ENCODE data around the gene NOL8.

NOL8 gene

GRCh38 chr9:92298036-92298435 is 27.1 kb downstream of the NOL8 start:
- Histone ChIP-seq H3K4me3 (ENCODE audit: low read length) (no peak overlapping the region), H3K27me3 (ENCODE audit: insufficient read depth, low read length) (no peaks in the 10 kb centered on the region), H3K4me1 (ENCODE audit: insufficient read depth, low read length) (peaks cover 13% of the 10 kb centered on the region), H2AFZ (ENCODE audit: low read depth, low read length) (no peak overlapping the region), H3K36me3 (ENCODE audit: insufficient read depth, low read length) (peaks cover 56% of the 10 kb centered on the region), H3K9me3 (ENCODE audit: low read length) (no peaks in the 10 kb centered on the region)

- Histone ChIP-seq H3K27me3 (ENCODE audit: insufficient read depth, low read length) (no peaks in the 10 kb centered on the region), H3K36me3 (ENCODE audit: insufficient read depth, low read length) (peaks cover 52% of the 10 kb centered on the region), H3K4me1 (ENCODE audit: insufficient read depth, low read length) (peaks cover 18% of the 10 kb centered on the region), H3K9me3 (ENCODE audit: low read length) (no peaks in the 10 kb centered on the region), H3K4me3 (ENCODE audit: low read length) (no peak overlapping the region), H2AFZ (ENCODE audit: low read depth, low read length) (no peak overlapping the region)
Measured at GRCh38 chr9:92297611-92298010, 27.5 kb downstream of the NOL8 start.

GRCh38 chr9:92295827-92296258 is 29.3 kb downstream of the NOL8 start:
- H3K36me3 ChIP-seq (ENCODE audit: insufficient read depth, low read length), result peaks cover 38% of the 10 kb centered on the region
- H3K27me3 ChIP-seq (ENCODE audit: insufficient read depth, low read length), result no peaks in the 10 kb centered on the region
- no peak overlapping the region for H2AFZ ChIP-seq (ENCODE audit: low read depth, low read length)
- H3K9me3 ChIP-seq (ENCODE audit: low read length), result no peaks in the 10 kb centered on the region
- peaks cover 25% of the 10 kb centered on the region for H3K4me1 ChIP-seq (ENCODE audit: insufficient read depth, low read length)
- no peak overlapping the region for H3K4me3 ChIP-seq (ENCODE audit: low read length)

GRCh38 chr9:92295240-92295790 is 29.8 kb downstream of the NOL8 start:
- Histone ChIP-seq H3K4me1 (ENCODE audit: insufficient read depth, low read length) (peaks cover 25% of the 10 kb centered on the region), H2AFZ (ENCODE audit: low read depth, low read length) (no peak overlapping the region), H3K4me3 (ENCODE audit: low read length) (no peak overlapping the region), H3K9me3 (ENCODE audit: low read length) (no peaks in the 10 kb centered on the region), H3K36me3 (ENCODE audit: insufficient read depth, low read length) (peaks cover 37% of the 10 kb centered on the region), H3K27me3 (ENCODE audit: insufficient read depth, low read length) (no peaks in the 10 kb centered on the region)

GRCh38 chr9:92294297-92294676 is 30.9 kb downstream of the NOL8 start:
- Histone ChIP-seq H3K27me3 (ENCODE audit: insufficient read depth, low read length) (no peaks in the 10 kb centered on the region), H3K4me3 (ENCODE audit: low read length) (peak overlapping the region; percentile 81)

GRCh38 chr9:92293452-92294296 is 31.5 kb downstream of the NOL8 start, which contains the start of gene IARS1:
Gene IARS1 (minus strand): TSS chr9:92293697. CDS start chr9:92289419, 4,278 bp downstream.
- Histone ChIP-seq H3K36me3 (ENCODE audit: insufficient read depth, low read length) (peaks cover 27% of the 10 kb centered on the region), H3K4me1 (ENCODE audit: insufficient read depth, low read length) (peaks cover 25% of the 10 kb centered on the region), H3K9me3 (ENCODE audit: low read length) (no peaks in the 10 kb centered on the region), H3K4me3 (ENCODE audit: low read length) (peak within 1 kb of the TSS; percentile 81), H2AFZ (ENCODE audit: low read depth, low read length) (peak within 1 kb of the TSS; percentile 38), H3K27me3 (ENCODE audit: insufficient read depth, low read length) (no peaks in the 10 kb centered on the region)

More at GRCh38 chr9:92294297-92294676, 30.9 kb downstream of the NOL8 start:
- Histone ChIP-seq H3K4me1 (ENCODE audit: insufficient read depth, low read length) (peaks cover 25% of the 10 kb centered on the region), H2AFZ (ENCODE audit: low read depth, low read length) (peak overlapping the region; percentile 38), H3K36me3 (ENCODE audit: insufficient read depth, low read length) (peaks cover 29% of the 10 kb centered on the region), H3K9me3 (ENCODE audit: low read length) (no peaks in the 10 kb centered on the region)

GRCh38 chr9:92293075-92293354 is 32.1 kb downstream of the NOL8 start:
- Histone ChIP-seq H2AFZ (ENCODE audit: low read depth, low read length) (no peak overlapping the region), H3K27me3 (ENCODE audit: insufficient read depth, low read length) (no peaks in the 10 kb centered on the region), H3K9me3 (ENCODE audit: low read length) (no peaks in the 10 kb centered on the region), H3K36me3 (ENCODE audit: insufficient read depth, low read length) (peaks cover 28% of the 10 kb centered on the region), H3K4me1 (ENCODE audit: insufficient read depth, low read length) (peaks cover 25% of the 10 kb centered on the region), H3K4me3 (ENCODE audit: low read length) (peak overlapping the region; percentile 81)

DNA sequence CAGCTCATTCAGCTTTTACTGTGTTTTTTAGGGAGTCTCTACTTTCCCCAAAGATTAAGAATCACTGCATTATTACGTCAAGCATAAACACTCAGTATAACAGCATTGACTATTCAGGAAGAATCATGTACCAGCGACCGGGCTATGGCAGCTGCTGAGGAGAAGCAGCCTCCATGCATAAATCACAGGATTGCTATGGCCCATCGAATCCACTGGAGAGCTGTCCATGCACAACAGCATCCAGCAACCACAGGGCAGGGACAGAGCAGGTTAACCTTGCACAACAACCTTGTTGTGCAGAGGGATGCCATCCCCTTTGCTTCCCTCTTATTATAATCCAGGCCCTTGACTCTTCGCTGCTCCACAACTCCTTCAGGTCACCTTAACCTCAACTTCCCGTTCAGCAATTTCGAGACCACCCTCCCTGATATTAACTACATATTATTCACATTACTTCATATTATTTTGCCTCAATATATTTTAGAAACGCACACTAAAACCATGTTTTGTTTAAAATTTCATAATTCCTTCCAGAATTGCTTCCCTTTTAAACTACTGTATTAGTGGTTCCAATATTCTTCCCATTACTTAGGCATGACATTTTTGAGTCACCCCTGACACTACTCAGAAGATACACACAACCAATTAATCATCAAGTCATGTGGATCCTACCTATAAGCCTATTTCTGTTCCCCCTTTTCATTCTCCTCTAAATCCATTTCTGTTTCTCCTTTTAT is 32.6 kb downstream of the NOL8 start:
- no peaks in the 10 kb centered on the region for H3K9me3 ChIP-seq (ENCODE audit: low read length)
- H3K36me3 ChIP-seq (ENCODE audit: insufficient read depth, low read length), result peaks cover 28% of the 10 kb centered on the region
- H3K4me3 ChIP-seq (ENCODE audit: low read length), result peak overlapping the region; percentile 81
- peaks cover 25% of the 10 kb centered on the region for H3K4me1 ChIP-seq (ENCODE audit: insufficient read depth, low read length)
- no peaks in the 10 kb centered on the region for H3K27me3 ChIP-seq (ENCODE audit: insufficient read depth, low read length)
- H2AFZ ChIP-seq (ENCODE audit: low read depth, low read length), result no peak overlapping the region

DNA sequence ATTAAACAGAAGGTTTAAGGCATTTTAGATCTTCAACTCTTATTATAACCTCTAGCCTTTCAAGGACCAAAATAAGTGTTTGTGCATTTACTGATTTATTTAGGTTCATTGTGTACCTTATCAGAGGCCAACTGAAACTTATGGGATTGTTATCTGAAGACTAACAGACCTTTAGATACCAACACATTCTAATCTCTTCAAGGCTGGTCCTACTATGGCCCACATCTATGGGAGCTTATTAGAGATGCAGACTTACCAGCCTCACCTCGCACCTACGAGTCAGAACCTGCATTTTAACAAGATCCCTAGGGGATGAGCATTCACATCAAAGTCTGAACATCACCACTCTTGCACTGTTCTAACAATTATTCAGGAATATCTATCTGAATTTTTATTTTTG is 33.6 kb downstream of the NOL8 start:
- Histone ChIP-seq H3K36me3 (ENCODE audit: insufficient read depth, low read length) (peaks cover 29% of the 10 kb centered on the region), H3K4me3 (ENCODE audit: low read length) (no peak overlapping the region)

DNA sequence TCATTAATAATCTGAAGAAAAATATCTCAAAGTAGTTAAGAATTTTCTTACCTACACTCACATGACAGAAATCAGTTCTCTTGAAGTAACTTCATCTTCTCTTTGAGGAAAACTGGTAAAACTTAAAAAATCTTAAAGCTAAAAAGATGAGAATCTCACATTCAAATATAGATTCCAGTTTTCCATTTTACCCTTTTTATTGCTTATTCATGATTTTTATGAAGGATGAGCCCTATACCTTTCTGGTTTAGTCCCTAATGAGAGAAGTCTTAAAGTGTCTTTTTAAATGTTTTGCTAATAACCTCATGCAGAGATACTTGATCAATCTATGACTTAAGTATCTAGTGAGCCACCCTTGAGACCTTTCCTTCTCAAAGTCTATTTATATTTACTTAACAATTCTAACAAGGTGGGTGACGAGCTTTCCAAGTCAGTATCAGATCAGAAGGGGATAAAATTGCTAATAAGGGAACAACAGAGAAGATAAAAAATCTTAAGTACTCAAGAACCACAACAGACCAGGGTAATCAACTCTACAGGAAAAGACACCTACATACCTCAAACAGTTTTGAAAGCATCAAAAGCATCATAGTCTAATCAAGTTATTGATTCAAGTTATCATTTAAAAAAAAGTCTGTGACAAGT is 34.2 kb downstream of the NOL8 start:
- Histone ChIP-seq H3K27me3 (ENCODE audit: insufficient read depth, low read length) (no peaks in the 10 kb centered on the region), H3K9me3 (ENCODE audit: low read length) (no peaks in the 10 kb centered on the region), H3K36me3 (ENCODE audit: insufficient read depth, low read length) (peaks cover 35% of the 10 kb centered on the region), H3K4me1 (ENCODE audit: insufficient read depth, low read length) (peaks cover 25% of the 10 kb centered on the region), H2AFZ (ENCODE audit: low read depth, low read length) (no peak overlapping the region), H3K4me3 (ENCODE audit: low read length) (no peak overlapping the region)

More for the DNA sequence above, 33.6 kb downstream of the NOL8 start:
- peaks cover 25% of the 10 kb centered on the region for H3K4me1 ChIP-seq (ENCODE audit: insufficient read depth, low read length)
- H3K27me3 ChIP-seq (ENCODE audit: insufficient read depth, low read length), result no peaks in the 10 kb centered on the region
- no peak overlapping the region for H2AFZ ChIP-seq (ENCODE audit: low read depth, low read length)
- H3K9me3 ChIP-seq (ENCODE audit: low read length), result no peaks in the 10 kb centered on the region

DNA sequence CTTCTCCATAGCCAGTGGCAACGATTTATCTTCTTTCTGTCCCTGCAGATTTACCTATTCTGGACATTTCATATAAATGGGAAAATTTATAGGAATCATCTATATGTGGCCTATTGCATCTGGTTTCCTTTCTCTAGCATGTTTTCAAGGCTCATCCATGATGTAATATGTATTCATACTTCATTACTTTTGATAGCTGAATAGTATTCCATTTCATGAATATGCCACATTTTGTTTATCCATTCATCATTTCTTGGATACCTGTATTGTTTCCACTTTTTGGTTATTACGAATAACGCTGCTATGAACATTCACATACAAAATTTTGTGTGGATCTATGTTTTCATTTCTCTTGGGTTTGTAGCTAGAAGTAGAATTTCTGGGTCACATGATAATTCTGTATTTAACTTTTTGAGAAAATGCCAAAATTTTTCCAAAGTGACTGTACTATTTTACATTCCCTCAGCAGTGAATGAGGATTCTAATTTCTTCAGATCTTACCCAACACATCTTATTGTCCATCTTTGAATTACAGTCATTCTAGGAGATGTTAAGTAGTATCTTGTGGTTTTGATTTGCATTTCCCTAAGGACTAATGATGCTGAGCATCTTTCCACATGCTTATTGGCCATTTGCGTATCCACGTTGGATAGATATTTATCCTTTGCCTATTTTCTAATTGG is 35.3 kb downstream of the NOL8 start:
- Histone ChIP-seq H3K36me3 (ENCODE audit: insufficient read depth, low read length) (peaks cover 45% of the 10 kb centered on the region), H3K4me1 (ENCODE audit: insufficient read depth, low read length) (peaks cover 18% of the 10 kb centered on the region), H3K9me3 (ENCODE audit: low read length) (no peaks in the 10 kb centered on the region), H3K27me3 (ENCODE audit: insufficient read depth, low read length) (no peaks in the 10 kb centered on the region), H2AFZ (ENCODE audit: low read depth, low read length) (no peak overlapping the region), H3K4me3 (ENCODE audit: low read length) (no peak overlapping the region)

- peaks cover 92% of the 10 kb centered on the region for H3K36me3 ChIP-seq (ENCODE audit: insufficient read depth, low read length)
Measured at GRCh38 chr9:92279302-92279701, 45.8 kb downstream of the NOL8 start.

More at GRCh38 chr9:92279302-92279701, 45.8 kb downstream of the NOL8 start:
- H3K4me1 ChIP-seq (ENCODE audit: insufficient read depth, low read length), result no peaks in the 10 kb centered on the region
- H3K9me3 ChIP-seq (ENCODE audit: low read length), result no peaks in the 10 kb centered on the region
- H3K4me3 ChIP-seq (ENCODE audit: low read length), result no peak overlapping the region
- H2AFZ ChIP-seq (ENCODE audit: low read depth, low read length), result no peak overlapping the region
- H3K27me3 ChIP-seq (ENCODE audit: insufficient read depth, low read length), result no peaks in the 10 kb centered on the region

Data from neuron (in vitro differentiated cells).